ENCODE measurements around the gene SLC1A2. TPM values are rescaled to one million over a fixed set of nuclear protein-coding genes. Genes with fewer than 3 reads are reported as not detected.

SLC1A2 gene
- total RNA-seq, 1 experiment from 2014 or later: 0.50 TPM

DNA sequence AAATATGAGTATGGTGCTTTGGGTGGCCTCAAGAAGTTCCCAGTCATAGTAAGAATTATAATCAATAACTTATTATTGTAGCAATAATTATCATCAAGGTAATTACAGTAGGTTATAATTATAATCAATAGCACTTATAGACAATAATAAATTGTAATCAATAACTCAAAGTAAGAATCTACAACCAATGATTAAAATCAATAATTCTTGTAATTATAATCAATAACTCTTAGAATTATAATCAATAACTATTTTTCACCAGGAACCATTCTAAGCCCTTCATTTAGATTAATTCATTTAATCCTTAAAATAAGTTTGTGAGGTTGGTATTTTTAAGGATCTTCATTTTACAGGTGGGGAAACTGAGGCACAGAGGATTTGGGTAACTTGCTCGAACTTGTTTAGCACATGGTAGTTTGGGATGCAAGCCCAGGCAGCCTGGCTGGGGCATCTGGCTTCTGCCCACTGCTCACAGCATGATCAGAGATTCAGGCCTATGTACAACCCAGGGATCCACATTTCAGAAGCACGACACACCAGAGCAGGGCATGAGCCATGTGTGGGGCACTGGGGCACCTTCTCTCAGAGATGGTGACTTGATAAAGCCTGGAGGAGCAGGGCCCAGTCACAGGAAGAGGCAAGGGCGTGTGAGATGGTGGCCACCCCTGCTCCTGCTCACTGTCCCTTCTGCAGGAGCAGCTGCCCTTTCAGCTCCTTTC is 46.6 kb downstream of the SLC1A2 start (continued):
- TF ChIP-seq, protein P1, sequence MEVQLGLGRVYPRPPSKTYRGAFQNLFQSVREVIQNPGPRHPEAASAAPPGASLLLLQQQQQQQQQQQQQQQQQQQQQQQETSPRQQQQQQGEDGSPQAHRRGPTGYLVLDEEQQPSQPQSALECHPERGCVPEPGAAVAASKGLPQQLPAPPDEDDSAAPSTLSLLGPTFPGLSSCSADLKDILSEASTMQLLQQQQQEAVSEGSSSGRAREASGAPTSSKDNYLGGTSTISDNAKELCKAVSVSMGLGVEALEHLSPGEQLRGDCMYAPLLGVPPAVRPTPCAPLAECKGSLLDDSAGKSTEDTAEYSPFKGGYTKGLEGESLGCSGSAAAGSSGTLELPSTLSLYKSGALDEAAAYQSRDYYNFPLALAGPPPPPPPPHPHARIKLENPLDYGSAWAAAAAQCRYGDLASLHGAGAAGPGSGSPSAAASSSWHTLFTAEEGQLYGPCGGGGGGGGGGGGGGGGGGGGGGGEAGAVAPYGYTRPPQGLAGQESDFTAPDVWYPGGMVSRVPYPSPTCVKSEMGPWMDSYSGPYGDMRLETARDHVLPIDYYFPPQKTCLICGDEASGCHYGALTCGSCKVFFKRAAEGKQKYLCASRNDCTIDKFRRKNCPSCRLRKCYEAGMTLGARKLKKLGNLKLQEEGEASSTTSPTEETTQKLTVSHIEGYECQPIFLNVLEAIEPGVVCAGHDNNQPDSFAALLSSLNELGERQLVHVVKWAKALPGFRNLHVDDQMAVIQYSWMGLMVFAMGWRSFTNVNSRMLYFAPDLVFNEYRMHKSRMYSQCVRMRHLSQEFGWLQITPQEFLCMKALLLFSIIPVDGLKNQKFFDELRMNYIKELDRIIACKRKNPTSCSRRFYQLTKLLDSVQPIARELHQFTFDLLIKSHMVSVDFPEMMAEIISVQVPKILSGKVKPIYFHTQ (CRISPR knock-in tag; IDR thresholded peaks at IDR 0.05): no peak

DNA sequence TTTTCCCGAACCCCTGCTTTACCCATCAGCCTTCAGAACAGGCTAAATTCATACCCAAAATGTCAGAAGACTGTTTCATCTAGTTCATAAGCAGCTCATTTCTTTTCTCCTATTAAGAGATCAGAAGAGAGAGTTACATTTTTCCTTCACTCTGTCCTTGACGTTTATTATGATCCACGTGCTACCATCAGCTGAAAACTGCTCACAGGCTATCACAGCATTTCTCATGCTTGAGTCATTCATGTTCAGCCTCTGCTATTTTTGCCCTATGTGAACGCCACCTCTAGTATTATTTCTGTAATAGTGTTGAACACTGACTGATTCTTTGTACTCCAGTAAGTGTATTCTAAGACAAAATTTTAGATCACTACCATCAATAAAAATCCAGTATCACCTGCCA is 51.9 kb downstream of the SLC1A2 start:
- CTCF ChIA-PET: interaction anchor here (1.4 kb wide), 1 partner anchor 37 kb away, joined by 4 read pairs; no protein-coding TSS in a partner anchor
- Mint-ChIP-seq H3K9me3 (peaks cover 14% of the 10 kb centered on the region), H3K4me3 (no peak overlapping the region), H3K27ac (no peak overlapping the region), H3K4me1 (0 out of 2 replicates have a peak, but pooled peaks cover 7% of the 10 kb centered on the region), H3K27me3 (ENCODE audit: low read depth) (peaks cover 13% of the 10 kb centered on the region), H3K36me3 (0 out of 2 replicates have a peak, but pooled peaks cover 2% of the 10 kb centered on the region)
- no peak for DNase-seq (ENCODE audit: low spot score)
- ATAC-seq: no peak
- TF ChIP-seq, protein P2, sequence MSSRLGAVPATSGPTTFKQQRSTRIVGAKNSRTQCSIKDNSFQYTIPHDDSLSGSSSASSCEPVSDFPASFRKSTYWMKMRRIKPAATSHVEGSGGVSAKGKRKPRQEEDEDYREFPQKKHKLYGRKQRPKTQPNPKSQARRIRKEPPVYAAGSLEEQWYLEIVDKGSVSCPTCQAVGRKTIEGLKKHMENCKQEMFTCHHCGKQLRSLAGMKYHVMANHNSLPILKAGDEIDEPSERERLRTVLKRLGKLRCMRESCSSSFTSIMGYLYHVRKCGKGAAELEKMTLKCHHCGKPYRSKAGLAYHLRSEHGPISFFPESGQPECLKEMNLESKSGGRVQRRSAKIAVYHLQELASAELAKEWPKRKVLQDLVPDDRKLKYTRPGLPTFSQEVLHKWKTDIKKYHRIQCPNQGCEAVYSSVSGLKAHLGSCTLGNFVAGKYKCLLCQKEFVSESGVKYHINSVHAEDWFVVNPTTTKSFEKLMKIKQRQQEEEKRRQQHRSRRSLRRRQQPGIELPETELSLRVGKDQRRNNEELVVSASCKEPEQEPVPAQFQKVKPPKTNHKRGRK (CRISPR knock-in tag; IDR thresholded peaks at IDR 0.05; ENCODE audit: borderline replicate concordance): no peak
- TF ChIP-seq, protein P1 (CRISPR knock-in tag; IDR thresholded peaks at IDR 0.05): no peak
- TF ChIP-seq, protein P3, sequence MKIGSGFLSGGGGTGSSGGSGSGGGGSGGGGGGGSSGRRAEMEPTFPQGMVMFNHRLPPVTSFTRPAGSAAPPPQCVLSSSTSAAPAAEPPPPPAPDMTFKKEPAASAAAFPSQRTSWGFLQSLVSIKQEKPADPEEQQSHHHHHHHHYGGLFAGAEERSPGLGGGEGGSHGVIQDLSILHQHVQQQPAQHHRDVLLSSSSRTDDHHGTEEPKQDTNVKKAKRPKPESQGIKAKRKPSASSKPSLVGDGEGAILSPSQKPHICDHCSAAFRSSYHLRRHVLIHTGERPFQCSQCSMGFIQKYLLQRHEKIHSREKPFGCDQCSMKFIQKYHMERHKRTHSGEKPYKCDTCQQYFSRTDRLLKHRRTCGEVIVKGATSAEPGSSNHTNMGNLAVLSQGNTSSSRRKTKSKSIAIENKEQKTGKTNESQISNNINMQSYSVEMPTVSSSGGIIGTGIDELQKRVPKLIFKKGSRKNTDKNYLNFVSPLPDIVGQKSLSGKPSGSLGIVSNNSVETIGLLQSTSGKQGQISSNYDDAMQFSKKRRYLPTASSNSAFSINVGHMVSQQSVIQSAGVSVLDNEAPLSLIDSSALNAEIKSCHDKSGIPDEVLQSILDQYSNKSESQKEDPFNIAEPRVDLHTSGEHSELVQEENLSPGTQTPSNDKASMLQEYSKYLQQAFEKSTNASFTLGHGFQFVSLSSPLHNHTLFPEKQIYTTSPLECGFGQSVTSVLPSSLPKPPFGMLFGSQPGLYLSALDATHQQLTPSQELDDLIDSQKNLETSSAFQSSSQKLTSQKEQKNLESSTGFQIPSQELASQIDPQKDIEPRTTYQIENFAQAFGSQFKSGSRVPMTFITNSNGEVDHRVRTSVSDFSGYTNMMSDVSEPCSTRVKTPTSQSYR (CRISPR knock-in tag; IDR thresholded peaks at IDR 0.05): no peak
- TF ChIP-seq GTF2I (CRISPR knock-in tag; conservative IDR thresholded peaks at IDR 0.05) (no peak), ZNF671 (CRISPR knock-in tag; IDR thresholded peaks at IDR 0.05) (no peak), ZNF219 (CRISPR knock-in tag; IDR thresholded peaks at IDR 0.05; ENCODE audit: borderline replicate concordance) (no peak), ZNF396 (CRISPR knock-in tag; IDR thresholded peaks at IDR 0.05; ENCODE audit: borderline replicate concordance) (no peak), KAT7 (CRISPR knock-in tag; IDR thresholded peaks at IDR 0.05; ENCODE audit: borderline replicate concordance) (no peak), GABPB1 (CRISPR knock-in tag; IDR thresholded peaks at IDR 0.05) (no peak), ZNF416 (CRISPR knock-in tag; IDR thresholded peaks at IDR 0.05) (no peak), TEAD1 (CRISPR knock-in tag; IDR thresholded peaks at IDR 0.05) (no peak), FOXJ3 (CRISPR knock-in tag; IDR thresholded peaks at IDR 0.05; ENCODE audit: borderline replicate concordance) (no peak), EMX1 (CRISPR knock-in tag; IDR thresholded peaks at IDR 0.05) (no peak)
- TF ChIP-seq, protein P4, sequence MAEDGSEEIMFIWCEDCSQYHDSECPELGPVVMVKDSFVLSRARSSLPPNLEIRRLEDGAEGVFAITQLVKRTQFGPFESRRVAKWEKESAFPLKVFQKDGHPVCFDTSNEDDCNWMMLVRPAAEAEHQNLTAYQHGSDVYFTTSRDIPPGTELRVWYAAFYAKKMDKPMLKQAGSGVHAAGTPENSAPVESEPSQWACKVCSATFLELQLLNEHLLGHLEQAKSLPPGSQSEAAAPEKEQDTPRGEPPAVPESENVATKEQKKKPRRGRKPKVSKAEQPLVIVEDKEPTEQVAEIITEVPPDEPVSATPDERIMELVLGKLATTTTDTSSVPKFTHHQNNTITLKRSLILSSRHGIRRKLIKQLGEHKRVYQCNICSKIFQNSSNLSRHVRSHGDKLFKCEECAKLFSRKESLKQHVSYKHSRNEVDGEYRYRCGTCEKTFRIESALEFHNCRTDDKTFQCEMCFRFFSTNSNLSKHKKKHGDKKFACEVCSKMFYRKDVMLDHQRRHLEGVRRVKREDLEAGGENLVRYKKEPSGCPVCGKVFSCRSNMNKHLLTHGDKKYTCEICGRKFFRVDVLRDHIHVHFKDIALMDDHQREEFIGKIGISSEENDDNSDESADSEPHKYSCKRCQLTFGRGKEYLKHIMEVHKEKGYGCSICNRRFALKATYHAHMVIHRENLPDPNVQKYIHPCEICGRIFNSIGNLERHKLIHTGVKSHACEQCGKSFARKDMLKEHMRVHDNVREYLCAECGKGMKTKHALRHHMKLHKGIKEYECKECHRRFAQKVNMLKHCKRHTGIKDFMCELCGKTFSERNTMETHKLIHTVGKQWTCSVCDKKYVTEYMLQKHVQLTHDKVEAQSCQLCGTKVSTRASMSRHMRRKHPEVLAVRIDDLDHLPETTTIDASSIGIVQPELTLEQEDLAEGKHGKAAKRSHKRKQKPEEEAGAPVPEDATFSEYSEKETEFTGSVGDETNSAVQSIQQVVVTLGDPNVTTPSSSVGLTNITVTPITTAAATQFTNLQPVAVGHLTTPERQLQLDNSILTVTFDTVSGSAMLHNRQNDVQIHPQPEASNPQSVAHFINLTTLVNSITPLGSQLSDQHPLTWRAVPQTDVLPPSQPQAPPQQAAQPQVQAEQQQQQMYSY (CRISPR knock-in tag; IDR thresholded peaks at IDR 0.05): no peak
- POLR2A ChIA-PET: no interaction called here
